GM19023 (cell line): Measurements from ENCODE around the gene B4GALNT1.
"Not testable (repeated sequence)": the region's sequence is repeated elsewhere in the genome, so short reads cannot be mapped to it uniquely, and the experiment has no call there.

Experiments
- ATAC-seq: cut with Tn5 transposase; IDR thresholded peaks from one replicate; pipeline ENCODE4 v1.9.1; 2021; ENCODE audit warnings: mild to moderate bottlenecking, moderate library complexity; ENCODE audit not compliant: unreplicated experiment

B4GALNT1 gene

DNA sequence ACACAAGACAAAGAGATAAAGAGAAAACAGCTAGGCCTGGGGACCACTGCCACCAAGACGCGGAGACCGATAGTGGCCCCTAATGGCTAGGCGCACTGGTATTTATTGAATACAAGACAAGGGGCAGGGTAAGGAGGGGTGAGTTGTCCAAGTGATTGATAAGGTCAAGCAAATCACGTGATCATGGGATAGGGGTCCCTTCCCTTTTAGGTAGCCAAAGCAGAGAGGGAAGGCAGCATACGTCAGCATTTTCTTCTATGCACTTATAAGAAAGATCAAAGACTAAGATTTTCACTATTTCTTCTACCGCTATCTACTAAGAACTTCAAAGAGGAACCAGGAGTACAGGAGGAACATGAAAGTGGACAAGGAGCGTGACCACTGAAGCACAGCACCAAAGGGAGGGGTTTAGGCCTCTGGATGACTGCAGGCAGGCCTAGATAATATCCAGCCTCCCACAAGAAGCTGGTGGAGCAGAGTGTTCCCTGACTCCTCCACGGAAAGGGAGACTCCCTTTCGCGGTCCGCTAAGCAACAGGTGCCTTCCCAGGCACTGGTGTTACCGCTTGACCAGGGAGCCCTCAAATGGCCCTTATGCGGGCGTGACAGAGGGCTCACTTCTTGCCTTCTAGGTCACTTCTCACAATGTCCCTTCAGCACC is 43.9 kb downstream of the B4GALNT1 start:
- not testable (repeated sequence) for ATAC-seq

DNA sequence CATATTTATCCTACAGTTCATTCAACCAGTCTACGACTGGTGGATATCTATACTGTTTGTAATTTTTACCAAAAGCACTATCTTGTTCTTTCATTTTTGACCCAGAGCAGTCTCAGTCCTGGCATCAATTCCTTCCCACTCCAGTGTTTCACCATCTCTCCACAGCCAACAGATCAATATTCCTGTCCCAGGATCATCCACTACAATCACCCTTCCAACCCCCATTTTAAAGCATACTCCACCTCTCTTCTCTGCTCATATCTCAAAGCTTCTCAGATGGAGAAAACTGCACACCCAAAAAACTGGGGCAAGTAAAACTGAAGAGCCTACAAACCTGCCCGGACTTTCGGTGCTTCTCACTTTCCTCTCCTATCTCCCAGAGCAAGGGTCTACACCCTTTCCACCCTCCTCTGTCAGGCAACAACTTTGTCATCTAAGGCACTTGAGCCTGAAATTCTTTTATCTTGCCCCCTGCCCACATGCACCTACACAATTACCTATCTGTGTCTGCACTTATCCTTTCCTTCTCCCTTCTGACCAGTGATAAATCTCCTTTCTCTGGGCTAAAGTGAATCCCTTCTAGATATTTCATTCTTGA is 46.1 kb downstream of the B4GALNT1 start:
- no peak for ATAC-seq

DNA sequence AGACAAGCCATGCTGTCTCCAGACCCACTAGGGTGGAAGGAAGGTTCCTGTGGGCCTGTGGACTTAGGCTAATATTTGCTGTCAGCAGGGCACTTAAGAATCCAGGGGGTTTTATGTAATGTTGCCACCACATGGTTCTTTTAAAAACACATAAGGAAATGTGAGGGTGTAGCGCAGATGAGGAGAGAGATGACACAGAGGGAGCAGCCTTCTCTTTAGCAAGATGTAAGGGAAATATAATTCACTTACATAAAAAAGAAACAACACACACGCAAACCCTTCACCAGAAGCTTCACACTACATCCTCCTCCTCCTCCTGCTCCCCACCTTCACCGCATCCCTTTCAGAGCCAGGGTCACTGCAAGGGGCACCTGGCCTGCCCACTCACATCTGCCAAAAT is 46.9 kb downstream of the B4GALNT1 start:
- no peak for ATAC-seq

DNA sequence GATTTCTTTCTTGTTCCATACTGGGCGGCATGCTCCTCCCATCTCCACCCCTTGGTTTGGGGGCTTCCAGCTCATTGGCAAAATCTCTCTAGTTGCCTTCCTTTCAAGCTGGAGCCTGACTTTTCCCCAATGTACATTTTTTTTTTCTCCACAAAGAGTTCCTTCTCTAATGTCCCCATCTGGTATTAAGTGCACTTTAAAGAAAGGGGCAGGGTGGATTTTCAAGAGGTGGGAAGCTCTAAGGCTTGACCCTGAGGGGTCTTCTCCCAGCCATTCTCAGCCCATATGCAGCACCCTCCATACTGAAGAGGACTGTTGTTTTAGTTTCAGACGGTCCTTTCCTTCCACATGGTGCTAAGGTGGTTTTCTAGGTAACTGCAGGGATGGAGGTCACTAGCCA is 47.8 kb downstream of the B4GALNT1 start:
- no peak for ATAC-seq

DNA sequence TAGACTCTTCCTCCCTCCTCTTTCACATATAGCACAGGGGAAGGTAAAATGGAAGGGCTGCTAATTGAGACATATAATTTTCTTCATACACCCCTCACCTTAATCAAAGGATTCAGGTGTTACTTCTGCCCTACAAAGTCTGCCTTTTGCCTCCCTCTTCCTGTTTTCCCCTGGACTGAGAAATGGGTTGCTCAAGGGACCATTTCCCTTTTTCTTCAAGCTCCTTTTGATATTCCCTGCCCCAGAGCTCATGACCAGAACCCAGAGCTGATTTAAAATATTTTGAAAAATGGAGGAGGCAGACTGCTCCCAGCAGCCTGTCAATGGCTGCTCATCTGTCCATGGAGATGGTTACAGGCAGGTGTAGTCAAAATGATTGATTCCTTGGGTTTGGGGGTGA is 48.3 kb downstream of the B4GALNT1 start:
- ATAC-seq: no peak

DNA sequence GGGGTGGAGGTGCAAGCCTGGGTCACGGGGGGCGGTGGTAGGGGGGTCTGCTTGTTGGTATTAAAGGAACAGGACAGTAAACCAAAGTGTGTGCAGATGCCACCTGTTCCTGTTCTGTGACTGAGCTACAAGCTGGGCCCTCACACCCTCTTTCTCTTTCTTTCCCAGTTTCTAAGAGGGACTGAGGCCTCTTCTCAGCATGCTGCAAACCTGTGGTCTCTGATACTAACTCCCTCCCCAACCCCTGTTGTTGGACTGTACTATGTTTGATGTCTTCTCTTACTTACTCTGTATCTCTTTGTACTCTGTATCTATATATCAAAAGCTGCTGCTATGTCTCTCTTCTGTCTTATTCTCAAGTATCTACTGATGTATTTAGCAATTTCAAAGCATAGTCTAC is 49.0 kb downstream of the B4GALNT1 start:
- no peak for ATAC-seq

DNA sequence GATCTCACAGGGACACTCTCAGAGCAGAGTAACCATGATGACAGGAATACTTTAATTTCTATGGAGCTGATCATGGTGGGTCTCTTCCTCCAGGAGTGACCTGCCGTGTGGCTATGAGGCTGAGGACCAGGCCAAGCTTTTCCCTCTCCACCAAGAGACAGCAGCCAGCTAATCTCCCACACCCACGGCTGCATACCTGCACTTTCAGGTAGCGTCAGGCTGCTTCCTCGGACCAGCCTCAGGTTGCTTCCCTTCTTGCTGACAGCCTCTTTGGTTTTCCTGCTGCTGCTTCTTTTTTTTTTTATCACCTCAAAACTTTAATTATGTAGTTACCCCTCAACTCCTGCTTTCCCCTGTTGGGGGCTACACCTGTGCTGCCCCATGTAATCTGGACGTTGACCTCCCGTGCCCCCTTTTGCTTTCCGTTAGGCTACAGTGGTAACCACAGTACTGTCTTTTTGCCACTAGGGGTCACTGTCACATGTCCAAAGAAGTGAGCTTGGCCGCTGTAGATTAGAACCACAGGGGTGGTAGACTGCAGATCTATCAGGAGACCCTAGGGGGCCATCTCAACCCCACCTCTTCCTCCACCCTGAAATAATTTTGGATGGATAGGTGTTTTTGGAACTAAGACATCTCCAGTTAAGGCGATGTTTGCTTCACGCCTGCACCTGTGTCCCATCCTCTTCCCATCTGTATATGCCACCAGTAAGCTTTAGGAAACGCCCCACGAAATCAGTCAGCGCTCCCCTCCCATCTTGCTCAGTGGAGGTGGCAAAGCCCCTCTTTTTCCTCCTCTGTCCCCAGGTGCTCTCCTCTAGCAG is 49.8 kb downstream of the B4GALNT1 start:
- ATAC-seq: peak; percentile 96

DNA sequence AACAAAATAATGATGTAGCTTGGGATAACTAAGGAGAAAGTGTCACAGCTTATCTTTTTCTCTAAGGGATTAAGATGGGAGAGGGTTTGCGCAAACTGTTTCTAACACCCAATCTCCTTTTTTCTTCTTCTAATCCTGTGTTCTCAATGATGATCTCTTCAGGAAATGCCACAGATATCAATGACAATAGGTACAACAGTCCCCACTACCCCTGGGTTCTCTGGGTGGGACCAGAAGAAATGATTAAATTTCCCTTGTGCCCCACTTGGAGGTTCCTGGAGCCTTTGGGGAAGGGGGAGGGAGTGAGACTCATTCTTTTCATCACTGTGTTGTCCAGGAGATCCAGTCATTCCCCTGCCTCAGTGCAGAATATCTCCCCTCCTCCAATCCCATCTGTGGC is 50.6 kb downstream of the B4GALNT1 start:
- ATAC-seq: no peak

DNA sequence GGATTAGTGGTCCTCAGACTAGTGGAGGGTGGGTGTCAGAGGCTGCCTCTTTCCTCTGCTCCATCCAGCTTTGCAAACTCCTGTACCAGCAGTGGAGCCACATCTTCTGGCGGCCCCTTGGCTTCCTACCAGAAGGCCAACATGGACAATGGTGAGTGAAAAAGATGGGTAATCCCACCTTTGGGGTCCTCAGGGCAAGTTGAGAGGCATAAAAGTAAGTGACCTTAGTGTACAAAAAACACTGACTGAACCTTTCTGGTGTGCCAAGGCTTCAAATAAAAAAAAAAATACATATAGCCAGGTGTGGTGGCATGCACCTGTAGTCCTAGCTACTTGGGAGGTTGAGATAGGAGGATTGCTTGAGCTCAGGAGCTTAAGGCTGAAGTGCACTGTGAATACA is 51.2 kb downstream of the B4GALNT1 start:
- ATAC-seq: no peak

DNA sequence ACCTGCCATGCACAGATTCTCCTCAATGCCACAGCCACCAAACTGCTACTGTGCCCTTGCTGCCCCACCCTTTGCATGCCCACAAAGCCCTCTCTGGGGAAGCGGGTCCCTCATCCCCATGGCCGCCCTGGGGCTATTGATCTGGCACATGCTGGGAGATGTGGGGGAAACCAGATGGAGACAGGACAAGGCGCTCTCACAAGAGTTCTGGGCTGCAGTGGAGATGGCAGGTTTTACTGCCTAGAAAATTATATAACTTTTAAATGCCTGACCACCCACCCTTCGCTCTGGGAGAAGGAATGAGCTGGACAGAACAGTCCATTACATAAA is 52.6 kb downstream of the B4GALNT1 start:
- no peak for ATAC-seq

DNA sequence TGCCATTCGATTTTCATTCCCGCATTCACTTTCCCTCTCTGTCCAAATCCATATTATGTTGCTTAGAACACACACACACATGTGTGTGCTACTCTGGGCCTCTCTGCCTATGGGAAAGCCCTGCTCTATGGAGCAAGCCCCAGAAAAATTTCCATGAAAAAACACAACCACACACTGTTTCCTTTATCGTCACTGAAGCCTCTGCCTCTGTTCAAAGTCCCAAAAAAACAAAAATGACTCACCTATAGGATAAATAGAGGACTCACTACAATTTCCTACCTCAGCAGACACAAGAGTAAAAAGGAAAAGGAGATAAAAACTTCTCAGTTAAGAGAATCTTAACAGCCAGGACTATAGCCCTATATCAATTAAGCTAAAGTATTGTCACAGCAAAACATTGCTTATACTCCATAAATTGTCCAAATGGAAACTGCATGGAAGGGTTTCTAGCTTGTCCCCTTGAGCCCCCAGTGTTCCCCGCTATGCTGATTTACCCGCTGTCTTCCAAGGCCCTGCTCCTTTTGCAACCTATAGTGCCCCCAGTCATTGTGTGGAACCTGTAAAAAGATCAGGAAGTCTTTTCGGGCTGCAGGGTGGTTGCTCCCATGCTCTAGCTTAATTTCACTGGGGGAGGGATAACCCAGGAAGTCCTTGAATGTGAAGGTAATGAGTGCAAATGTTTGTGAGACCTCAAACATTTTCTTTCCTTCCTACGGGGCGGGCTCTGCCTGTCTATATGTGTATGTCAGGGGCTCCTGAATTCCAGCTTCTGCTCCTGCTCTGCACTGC is 53.1 kb downstream of the B4GALNT1 start:
- ATAC-seq: no peak

DNA sequence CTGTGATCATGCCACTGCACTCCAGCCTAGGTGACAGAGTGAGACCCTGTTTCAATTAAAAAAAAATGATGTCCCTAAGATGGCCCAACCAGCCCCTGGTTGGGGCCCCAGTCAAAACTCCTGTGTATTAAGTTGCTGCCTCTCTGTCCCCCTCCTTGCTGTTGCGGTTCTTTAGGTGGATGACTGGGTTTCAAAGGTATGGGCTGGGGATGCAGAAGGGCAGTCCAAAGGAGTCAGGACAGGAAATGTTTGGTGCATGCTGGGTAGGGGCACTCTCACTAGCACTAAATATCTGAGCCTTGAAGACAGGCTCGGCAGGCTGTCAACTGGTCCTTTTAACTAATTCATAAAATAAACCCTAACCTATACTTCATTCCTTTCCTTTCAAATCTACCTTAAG is 54.0 kb downstream of the B4GALNT1 start:
- no peak for ATAC-seq

DNA sequence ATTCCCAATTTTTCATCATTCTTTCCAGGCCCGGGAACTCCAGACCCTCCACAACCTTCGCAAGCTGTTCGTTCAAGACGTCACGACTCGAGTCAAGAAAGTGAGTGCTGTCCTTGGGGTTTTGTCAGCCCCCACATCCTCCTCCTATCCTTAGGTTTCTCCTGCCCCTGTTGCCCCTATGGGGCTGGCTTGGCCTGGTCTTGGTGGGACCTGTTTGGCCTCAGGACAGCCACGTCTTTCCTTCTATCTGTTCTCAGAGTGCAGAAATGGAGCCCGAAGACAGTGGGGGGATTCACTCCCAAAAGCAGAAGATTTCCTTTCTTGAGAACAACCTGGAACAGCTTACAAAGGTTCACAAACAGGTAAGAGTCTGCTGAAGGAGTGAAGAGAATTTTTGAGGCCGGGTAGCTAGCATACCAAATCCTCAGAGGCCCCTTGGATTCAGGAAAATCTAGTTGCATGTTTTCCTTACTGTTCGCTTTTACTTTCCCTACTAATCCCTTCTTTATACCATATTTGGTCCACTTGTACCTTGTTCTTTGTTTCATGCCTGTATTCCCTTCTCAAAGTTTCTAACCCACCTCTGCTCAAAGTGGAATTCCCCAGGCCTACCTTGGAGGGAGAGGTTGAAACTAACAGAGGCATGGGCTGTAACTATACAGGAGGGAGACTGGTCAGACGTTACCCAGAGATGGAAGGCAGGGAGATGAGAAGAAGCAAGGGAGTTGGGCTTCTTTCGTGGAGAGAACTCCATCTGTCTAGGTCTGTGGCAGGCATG is 54.8 kb downstream of the B4GALNT1 start:
- ATAC-seq: no peak

DNA sequence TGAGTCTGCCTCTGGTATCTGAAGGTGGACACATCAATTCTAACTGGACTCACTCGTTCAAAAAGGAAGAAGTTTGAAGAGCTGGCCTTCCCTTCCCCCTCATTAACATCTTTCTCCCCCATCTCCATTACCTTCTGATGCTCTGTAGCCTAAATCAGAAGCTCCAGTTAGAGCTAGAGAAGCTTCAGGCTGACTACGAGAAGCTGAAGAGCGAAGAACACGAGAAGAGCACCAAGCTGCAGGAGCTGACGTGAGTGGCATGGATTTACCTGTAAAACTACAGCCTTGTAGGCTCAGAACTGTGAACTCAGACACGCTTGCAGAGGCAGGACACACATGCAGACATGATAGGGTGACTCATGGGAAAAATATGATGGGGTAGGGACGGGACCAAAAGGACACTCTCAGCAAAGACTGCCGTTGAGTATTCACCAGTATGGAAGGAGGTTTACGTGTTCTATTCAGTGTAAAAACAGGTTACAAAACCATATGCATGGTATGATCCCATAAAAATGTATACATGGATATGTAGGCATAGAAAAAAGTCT is 56.3 kb downstream of the B4GALNT1 start:
- ATAC-seq: no peak
